ENCODE results near the gene ACSL3. TPM values are rescaled to one million over a fixed set of nuclear protein-coding genes. Genes with fewer than 3 reads are reported as not detected.

Gene ACSL3
- total and polyA plus RNA-seq, 12 donors = 12.7 to 67.2 (median 53.0) TPM

DNA sequence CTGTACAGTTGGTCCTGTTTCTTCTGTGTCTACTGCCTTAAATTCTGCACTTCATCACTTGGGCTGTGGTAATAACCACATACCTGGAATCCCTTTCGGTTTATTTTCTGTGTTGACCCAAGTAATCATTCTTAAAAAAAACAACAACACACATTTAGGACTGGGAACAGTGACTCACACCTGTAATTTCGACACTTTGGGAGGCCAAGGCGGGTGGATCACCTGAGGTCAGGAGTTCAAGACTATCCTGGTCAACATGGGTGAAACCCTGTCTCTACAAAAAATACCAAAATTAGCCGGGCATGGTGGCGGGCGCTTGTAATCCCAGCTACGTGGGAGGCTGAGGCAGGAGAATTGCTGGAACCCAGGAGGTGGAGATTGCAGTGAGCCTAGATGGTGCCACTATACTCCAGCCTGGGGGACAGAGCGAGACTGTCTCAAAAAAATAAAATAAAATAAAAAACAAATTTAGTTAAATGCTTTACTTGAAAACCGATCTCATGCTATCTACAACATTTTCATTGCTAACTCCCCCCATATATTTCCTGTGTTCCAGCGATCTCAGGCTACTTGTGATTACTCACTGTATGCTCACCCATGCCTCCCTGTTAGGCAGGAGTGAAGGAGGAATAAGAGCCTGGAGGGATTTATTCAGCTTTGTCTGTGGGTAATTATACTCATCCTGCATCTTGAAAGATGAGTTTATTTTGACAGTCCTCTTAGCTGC lies 18.2 kb downstream of the ACSL3 start:
- Histone ChIP-seq H3K4me3 (no peak overlapping the region), H3K9me3 (no peaks in the 10 kb centered on the region), H3K36me3 (no peaks in the 10 kb centered on the region), H3K27ac (no peak overlapping the region), H3K4me1 (peaks cover 3 to 83% (median 39%) of the 10 kb centered on the region in 9 donors), H3K27me3 (no peaks in the 10 kb centered on the region)
- no peak for DNase-seq
- WGBS, 2 donors = 86 to 88% methylated on average over 10 of the region's 10 CpGs
- TF ChIP-seq, protein P1, sequence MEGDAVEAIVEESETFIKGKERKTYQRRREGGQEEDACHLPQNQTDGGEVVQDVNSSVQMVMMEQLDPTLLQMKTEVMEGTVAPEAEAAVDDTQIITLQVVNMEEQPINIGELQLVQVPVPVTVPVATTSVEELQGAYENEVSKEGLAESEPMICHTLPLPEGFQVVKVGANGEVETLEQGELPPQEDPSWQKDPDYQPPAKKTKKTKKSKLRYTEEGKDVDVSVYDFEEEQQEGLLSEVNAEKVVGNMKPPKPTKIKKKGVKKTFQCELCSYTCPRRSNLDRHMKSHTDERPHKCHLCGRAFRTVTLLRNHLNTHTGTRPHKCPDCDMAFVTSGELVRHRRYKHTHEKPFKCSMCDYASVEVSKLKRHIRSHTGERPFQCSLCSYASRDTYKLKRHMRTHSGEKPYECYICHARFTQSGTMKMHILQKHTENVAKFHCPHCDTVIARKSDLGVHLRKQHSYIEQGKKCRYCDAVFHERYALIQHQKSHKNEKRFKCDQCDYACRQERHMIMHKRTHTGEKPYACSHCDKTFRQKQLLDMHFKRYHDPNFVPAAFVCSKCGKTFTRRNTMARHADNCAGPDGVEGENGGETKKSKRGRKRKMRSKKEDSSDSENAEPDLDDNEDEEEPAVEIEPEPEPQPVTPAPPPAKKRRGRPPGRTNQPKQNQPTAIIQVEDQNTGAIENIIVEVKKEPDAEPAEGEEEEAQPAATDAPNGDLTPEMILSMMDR (IDR thresholded peaks at IDR 0.05) = no peak
- ATAC-seq = peak in 1 of 8 donors; percentile 19
- intact Hi-C loops (cut with DNase I) = no loop called here

DNA sequence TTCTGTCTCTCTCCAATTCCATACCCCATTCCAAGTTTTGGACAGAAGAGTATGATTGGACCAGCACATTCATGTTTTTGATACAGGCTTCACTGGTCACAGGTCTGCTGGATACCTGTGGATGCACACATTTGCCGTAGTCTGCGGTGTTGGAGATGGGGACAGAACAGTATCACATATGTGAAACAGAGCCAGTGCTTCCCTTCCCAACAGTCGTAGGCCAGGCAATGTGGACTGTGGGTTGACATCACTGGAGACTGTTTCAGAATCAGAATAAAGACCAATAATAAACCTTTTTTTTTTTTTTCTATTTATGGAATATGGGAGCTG lies 18.7 kb downstream of the ACSL3 start:
- Histone ChIP-seq H3K4me3 (no peak overlapping the region), H3K27me3 (no peaks in the 10 kb centered on the region), H3K9me3 (no peaks in the 10 kb centered on the region), H3K36me3 (no peaks in the 10 kb centered on the region), H3K27ac (no peak overlapping the region), H3K4me1 (peaks cover 8 to 88% (median 44%) of the 10 kb centered on the region in 9 donors)
- ATAC-seq (peak in 1 of 8 donors; percentile 7), DNase-seq (no peak)
- intact Hi-C loops (cut with DNase I) = no loop called here
- 64 to 73% methylated on average over 3 of the region's 3 CpGs for WGBS, 2 donors
- TF ChIP-seq, protein P1 (IDR thresholded peaks at IDR 0.05) = no peak

DNA sequence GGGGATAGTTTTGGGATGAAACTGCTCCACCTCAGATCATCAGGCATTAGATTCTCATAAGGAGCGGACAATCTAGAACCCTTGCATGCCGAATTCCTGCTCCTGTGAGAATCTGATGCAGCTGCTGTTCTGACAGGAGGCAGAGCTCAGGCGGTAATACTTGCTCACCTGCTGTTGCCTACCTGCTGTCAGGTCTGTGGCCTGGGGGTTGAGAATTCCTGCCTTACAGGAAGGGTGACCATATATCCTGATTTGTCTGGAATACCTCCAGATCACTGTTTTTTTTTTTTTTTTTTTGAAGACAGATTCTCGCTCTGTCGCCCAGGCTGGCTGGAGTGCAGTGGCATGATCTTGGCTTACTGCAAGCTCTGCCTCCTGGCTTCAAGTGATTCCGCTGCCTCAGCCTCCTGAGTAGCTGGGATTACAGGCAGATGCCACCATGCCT lies 21.7 kb downstream of the ACSL3 start:
- intact Hi-C loops (cut with DNase I) = no loop called here
- Histone ChIP-seq H3K27me3 (no peaks in the 10 kb centered on the region), H3K9me3 (no peaks in the 10 kb centered on the region), H3K27ac (peak overlapping the region in 2 of 10 donors; percentile 59 to 70), H3K4me1 (peaks cover 12 to 80% (median 53%) of the 10 kb centered on the region in 9 donors), H3K36me3 (no peaks in the 10 kb centered on the region), H3K4me3 (no peak overlapping the region)
- DNase-seq (no peak), ATAC-seq (peak in 1 of 8 donors; percentile 43)
- TF ChIP-seq, protein P1 (IDR thresholded peaks at IDR 0.05) = no peak
- WGBS, 2 donors = 60 to 71% methylated on average over 6 of the region's 6 CpGs

DNA sequence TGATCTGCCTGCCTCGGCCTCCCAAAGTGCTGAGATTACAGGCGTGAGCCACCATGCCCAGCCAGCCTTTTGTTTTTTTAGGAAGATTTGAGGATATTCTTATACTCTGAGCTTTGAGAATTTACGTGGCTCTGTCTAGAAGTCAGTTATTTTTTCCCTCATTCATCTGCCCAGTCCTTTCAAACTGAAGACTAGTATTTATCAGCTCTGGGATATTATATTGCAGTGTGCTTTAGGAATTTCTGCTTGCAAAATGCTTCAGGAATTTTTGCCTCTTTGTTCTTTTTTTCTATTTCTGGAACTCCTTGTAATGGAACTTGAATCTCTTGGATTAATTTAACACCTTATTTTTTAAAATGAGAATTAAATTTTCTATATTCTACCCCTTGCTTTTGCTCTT lies 22.6 kb downstream of the ACSL3 start:
- TF ChIP-seq, protein P1 (IDR thresholded peaks at IDR 0.05) = no peak

More for the DNA sequence above, 22.6 kb downstream of the ACSL3 start:
- H3K36me3 ChIP-seq = no peaks in the 10 kb centered on the region
- DNase-seq = no peak
- H3K4me1 ChIP-seq = peaks cover 12 to 71% (median 48%) of the 10 kb centered on the region in 9 donors
- H3K27me3 ChIP-seq = no peaks in the 10 kb centered on the region
- intact Hi-C loops (cut with DNase I) = no loop called here
- ATAC-seq = peak in 1 of 8 donors; percentile 13
- peak overlapping the region in 7 of 10 donors; percentile 28 to 70 (median 50) for H3K27ac ChIP-seq
- H3K4me3 ChIP-seq = no peak overlapping the region
- no peaks in the 10 kb centered on the region for H3K9me3 ChIP-seq
- WGBS, 2 donors = 63 to 72% methylated on average over 3 of the region's 3 CpGs

Measured in heart right ventricle (tissue), 16 donors.